ENCODE measurements around the gene POP4.
"Not testable (repeated sequence)": the region's sequence is repeated elsewhere in the genome, so short reads cannot be mapped to it uniquely, and the experiment has no call there.

The POP4 gene

DNA sequence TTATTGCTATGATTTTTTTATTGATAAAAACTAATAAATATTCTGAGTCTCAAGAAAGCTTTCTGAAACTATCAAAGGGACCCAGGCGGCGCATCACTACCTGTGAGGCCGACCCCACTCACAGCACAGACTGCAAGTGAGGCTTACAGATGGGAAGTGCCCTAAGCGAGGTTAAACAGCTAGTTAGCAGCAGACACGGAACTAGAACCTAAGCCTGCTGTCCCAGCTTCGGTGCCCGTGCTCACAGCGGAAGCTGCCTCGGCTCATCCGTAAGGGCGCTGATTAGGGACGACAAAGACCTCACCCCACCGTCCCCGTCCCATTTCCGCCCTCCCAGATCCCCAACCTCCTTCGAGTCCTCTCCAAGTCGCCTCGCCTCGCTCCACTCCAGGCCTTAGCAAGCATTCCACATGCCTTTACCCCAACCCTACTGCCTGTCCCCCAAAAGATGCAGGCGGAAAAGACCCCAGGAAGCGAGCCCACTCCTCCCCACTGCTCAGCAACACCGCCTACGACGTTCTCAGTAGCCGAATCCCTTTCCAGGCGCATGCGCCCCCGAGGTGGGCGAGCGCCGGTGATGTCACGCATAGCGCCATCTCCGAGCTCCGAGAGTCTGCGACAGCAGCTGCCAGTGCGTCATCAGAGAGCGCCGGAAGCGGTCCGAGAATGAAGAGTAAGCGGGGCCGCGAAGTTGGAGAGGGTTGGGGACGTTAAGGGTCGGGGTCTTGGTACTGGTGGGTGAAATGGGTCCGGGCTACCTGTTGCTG, at the start of gene POP4:
Gene POP4, plus strand, starts transcription at position 631 of the 767 bp plus-strand sequence. Its CDS starts 36 bp downstream, at position 667.
- Histone ChIP-seq H3K4me3 (peak within 1 kb of the TSS; percentile 58 to 96 (median 82)), H3K27ac (peak within 1 kb of the TSS; percentile 60 to 99 (median 96))

DNA sequence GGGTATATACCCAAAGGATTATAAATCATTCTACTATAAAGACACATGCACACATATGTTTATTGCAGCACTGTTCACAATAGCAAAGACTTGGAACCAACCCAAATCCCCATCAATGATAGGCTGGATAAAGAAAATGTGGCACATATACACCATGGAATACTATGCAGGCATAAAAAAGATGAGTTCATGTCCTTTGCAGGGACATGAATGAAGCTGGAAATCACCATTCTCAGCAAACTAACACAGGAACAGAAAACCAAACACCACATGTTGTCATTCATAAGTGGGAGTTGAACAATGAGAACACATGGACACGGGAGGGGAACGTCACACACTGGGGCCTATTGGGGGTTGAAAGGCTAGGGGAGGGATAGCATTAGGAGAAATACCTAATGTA, 47.0 kb upstream of the POP4 start:
- H3K4me3 ChIP-seq, H3K27ac ChIP-seq: not testable (repeated sequence)

DNA sequence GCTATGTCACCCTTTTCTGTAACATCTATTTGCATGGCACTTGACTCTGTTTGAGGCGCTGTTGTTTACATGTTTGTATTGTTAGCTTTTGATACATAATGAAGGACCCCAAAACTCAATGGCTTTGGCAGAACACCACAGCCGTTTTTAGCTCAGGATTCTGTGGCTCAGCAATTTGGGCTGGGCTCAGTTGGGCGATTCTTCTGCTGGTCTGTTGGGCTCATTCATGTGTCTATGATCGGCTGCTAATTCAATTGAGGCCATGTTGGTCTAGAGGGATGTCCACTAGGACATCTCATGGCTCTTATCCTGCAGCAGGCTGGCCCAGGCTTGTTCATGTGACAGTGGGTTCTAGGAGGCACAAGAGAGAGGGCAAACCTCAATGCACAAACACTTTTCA, 46.3 kb upstream of the POP4 start:
- H3K4me3 ChIP-seq: no peak overlapping the region
- H3K27ac ChIP-seq: no peak overlapping the region

GRCh38 chr19:29560313-29561075, 45.6 kb upstream of the POP4 start:
- Histone ChIP-seq H3K27ac (no peak overlapping the region), H3K4me3 (no peak overlapping the region)

DNA sequence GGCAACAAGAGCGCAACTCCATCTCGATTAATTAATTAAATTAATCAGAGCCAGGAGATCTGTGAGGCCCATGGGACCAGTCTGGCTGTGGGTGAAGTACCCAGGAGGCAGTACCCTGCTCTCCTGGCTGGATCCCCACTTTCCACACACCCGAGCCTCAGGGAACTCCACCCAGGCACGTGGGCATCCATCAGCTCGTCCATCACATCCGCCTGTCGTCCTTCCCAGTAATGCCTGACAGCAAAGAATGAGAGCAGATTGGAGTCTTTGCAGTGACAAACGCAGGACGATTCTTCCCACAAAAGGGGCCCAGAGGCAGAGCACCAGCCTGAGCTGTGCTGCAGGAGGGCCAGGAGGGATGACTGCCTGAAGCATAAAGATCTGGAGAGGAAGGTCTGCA, 44.5 kb upstream of the POP4 start:
- no peak overlapping the region for H3K27ac ChIP-seq
- H3K4me3 ChIP-seq: no peak overlapping the region

- H3K27ac ChIP-seq: no peak overlapping the region
Observed at GRCh38 chr19:29562299-29563297, 43.5 kb upstream of the POP4 start.

DNA sequence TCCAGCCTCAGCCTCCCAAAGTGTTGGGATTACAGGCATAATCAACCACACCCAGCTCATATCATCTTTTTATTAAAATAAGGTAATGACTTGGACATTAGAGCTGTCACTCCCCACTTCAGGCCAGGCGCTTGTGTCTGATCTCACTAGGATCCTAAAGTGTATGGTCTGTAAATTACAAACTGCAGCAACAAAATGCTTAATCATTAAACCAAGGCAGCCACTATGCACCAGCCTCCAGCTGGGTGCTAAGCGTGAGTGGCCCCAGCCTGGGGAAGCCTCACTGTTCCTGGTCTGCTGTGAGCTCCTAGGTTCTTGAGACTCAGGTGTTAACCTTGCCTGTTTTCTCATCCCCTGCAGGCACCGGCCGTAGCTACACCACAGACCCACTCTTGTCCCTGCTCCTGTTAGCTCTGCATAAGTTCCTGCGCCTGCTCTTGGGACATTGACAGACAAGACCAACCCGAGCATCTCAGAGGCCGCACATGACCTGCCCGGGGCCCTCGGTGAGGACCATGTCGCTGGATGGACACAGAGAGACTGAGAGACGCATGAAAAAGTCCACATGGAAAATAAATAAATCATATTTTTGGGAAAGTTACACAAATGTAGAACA, 42.5 kb upstream of the POP4 start:
- no peak overlapping the region for H3K4me3 ChIP-seq
- H3K27ac ChIP-seq: no peak overlapping the region

More at GRCh38 chr19:29562299-29563297, 43.5 kb upstream of the POP4 start:
- H3K4me3 ChIP-seq: no peak overlapping the region

DNA sequence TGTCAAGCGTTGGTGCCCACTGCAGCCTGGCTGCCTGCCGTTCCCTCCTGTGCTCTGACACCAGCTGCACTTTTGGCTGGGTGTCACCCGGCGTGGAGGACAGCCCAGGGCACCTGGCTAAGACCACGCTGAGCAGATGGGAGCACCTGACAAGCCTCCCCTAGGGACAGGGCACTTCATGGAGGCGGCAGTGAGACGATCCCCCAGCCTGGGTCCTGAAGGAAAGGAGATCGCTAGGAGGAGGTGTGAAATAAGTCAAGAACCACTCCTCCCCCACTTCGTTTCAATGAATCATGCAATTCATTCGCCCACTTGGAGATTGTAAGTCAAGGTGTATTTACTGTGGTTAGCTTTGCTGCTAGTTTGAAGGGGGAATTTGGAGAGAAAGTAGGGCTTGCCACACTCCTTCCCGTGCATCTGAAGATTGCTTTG, 41.5 kb upstream of the POP4 start:
- H3K4me3 ChIP-seq: no peak overlapping the region
- H3K27ac ChIP-seq: no peak overlapping the region

DNA sequence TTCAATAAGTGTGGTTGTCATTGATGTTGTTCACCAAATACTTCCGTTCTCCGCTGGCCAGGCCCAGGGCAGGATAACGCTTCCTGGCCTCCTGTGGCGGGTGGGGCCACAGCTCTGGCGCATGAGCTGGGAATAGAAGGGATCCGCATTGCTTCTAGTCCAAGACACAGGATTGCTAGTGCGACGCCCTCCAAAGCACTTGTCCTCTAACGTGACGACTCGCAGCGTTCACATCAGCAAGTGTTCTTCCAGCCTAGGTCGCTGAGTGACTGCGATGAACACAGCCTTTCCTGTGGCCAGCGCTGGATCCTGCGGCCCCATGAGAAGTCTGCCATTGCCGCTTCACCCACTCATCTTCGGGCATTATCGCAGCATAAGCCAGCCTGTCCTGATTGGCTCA, 40.9 kb upstream of the POP4 start:
- H3K27ac ChIP-seq: no peak overlapping the region
- no peak overlapping the region for H3K4me3 ChIP-seq

- Histone ChIP-seq H3K27ac (no peak overlapping the region), H3K4me3 (no peak overlapping the region)
Observed at GRCh38 chr19:29566496-29567054, 39.5 kb upstream of the POP4 start.

- H3K4me3 ChIP-seq: no peak overlapping the region
- H3K27ac ChIP-seq: no peak overlapping the region
Observed at GRCh38 chr19:29567366-29567915, 38.6 kb upstream of the POP4 start.

DNA sequence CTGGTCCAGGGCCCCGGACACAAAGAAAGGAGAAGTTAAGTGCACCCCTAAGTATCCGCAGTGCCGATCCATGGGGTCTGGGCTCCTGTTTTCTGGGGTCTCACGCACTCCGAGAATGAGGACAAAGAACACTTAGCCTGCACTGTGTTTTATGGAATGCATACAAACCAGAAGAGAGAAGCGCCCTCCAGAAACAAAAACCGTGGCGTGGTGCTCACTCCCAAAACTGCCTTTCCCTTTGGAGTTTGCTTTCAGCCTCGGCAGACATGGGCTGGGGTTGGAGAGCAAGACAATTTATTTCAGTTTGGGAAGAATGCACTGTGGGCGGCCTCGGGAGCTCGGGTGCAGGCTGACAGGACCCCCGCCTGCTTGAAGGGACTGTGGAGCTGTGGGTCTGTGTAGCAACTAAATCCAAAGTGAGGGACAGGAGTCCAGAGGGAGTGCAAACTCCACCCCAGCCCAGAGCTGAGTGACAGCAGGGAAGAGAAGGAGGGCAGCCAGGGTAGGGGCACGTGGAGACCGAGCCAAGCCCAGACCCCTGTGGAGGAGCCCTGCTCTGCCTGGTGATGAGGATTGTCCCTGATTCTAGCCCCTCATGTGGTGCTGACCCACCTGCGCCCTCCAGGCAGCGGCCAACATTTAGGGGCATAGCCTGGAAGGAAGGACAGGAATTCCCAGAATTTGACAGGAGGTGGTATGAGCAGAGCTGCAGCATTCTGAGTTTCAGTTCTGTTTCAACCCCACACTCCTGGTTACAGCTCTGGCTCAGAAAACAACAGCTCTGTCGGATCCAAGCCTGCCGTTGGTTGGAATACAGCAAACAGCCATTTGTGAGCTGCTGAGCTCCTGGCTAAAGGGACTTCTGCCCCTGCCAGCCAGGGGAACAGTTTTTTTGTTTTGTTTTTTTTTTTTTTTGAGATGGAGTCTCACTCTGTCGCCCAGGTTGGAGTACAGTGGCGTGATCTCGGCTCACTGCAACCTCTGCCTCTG, 37.8 kb upstream of the POP4 start:
- no peak overlapping the region for H3K4me3 ChIP-seq

DNA sequence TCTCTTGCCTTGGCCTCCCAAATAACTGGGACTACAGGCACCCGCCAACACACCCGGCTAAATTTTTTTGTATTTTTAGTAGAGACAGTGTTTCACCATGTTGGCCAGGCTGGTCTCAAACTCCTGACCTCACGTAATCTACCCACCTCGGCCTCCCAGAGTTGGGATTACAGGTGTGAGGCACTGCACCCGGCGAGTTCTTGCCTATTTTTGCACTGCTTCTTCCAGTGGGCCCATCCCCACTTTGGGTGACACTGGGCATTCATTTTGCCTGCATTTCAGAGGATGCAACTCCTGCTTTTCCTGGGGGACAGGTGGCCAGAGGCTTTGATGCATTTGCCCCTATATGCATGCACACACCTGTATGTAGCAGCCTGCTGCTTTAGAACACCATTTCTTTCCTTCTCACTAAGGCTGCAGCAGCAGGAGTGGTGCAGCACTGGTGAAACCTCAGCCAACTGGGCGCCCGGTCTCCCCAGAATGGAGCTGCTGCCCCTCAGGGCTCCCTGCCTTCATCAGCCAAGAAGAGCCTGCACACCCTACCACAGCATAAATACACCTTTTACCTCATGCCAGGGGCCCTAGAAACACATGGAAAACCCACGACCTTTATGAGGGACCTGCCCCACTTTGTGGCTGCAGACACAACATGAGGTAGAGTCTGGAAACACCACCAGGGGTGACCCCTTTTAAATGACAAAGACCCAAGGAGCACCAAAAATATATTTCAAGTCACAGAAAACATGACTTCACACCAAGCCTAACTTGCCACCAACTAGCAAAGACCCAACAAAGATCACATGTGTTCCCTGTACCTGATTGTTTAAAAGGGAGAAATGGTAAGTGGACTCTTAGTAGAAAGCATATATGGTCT, 36.8 kb upstream of the POP4 start:
- Histone ChIP-seq H3K27ac (no peak overlapping the region), H3K4me3 (no peak overlapping the region)

More for the DNA sequence above, 37.8 kb upstream of the POP4 start:
- H3K27ac ChIP-seq: no peak overlapping the region

- H3K27ac ChIP-seq: no peak overlapping the region
- H3K4me3 ChIP-seq: no peak overlapping the region
Observed at GRCh38 chr19:29571181-29571580, 34.9 kb upstream of the POP4 start.

- Histone ChIP-seq H3K27ac (no peak overlapping the region), H3K4me3 (no peak overlapping the region)
Observed at GRCh38 chr19:29573486-29573885, 32.6 kb upstream of the POP4 start.

DNA sequence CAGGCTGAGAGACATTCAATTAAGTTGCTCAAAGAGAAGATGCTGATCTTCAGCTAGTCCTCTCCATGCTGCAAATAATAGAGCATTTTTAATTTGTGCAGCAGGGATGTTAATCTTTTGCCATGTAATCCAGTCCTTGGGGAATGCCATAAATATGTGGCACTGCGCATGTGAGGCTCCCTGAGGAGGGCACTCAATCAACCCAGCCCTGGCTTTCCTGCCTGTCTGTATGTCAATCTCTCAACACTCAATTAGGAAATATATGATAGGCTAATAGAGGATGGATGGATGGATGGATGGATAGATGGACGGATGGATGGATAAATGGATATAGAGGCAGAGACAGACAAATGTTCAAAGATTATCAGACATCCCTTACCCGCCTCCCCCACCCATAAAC, 31.6 kb upstream of the POP4 start:
- Histone ChIP-seq H3K4me3 (no peak overlapping the region), H3K27ac (no peak overlapping the region)
